Stimulated activated CD4-positive, alpha-beta T cell treated with anti-CD3 and anti-CD28 coated beads, Interleukin-15, amount 100 ng/mL, for 1 hour (primary cell): ENCODE measurements around the gene WDR64.
"Not testable (repeated sequence)": the region's sequence is repeated elsewhere in the genome, so short reads cannot be mapped to it uniquely, and the experiment has no call there.

Source experiments
- DNase-seq, 2 donors: peaks; one replicate each; pipeline ENCODE4 v3.0.0-alpha.2; 2020; ENCODE audit warnings: low read depth in 1 of 2, low spot score in 1 of 2

The WDR64 gene

DNA sequence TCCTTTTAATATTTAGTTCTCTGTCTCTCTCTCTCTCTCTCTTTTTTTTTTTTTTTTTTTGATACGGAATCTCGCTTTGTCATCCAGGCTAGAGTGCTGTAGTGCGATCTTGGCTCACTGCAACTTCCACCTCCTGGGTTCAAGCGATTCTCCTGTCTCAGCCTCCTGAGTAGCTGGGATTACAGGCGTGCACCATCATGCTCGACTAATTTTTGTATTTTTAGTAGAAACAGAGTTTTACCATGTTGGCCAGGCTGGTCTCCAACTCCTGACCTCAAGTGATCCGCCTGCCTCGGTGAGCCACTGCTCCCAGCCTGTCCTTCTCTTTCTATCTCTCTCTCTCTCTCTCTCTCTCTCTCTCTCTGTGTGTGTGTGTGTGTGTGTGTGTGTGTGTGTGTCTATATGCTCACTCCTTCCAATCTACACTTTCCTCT lies 83.4 kb downstream of the WDR64 start:
- not testable (repeated sequence) for DNase-seq

DNA sequence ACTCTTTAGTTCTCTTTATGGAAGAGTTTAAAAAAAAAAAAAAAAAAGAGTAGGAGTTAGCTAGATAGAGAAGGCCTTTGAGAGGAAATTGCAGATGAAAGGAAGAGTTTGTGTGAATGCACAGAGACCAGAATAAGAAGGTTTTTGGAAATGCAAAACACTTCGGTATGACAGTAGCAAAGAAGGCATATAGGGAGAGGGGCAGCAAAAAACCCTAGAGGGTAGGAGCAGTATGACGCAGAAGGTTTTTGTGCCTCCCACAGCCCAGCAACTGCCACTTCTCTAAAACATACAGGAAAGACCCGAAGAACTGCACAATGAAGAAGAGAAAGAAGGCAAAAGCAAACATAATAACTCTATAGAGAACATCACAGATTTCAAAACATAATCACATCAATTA lies 84.3 kb downstream of the WDR64 start:
- DNase-seq, result no peak

DNA sequence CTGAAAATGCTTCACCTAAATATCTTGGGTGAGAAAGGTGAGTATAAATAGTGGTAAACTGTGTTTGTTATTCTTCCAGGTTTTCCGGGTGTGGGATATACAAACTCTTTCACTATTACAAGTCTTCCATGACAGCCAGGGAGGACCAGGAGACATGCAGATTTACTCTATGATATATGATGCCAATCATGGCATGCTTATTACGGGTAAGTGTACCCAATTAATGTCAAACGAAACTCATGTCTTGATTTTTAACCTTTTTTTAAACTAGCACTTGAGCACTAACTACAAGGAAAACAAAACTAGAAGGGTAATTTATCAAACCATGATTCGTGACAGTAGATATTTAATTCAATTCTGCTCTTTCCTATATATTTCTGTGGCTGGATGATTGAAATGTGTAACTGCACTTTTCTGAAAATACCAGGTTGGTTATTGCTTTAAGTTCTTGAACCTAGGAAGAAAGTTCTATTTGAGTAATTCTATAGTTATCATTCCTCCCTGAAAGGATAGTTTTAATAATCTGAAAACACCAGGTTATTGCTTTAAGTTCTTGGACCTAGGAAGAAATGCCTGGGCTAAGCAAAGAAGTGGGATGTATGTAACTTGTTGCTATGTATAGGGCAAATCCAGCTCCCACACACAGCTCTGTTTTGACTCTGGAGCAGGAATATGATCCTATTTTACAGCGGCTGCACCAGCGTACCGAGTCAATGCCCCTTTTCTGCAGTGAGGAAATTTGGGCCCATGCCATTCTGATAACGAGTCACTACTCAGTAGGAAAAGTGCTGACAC lies 86.4 kb downstream of the WDR64 start:
- no peak for DNase-seq

DNA sequence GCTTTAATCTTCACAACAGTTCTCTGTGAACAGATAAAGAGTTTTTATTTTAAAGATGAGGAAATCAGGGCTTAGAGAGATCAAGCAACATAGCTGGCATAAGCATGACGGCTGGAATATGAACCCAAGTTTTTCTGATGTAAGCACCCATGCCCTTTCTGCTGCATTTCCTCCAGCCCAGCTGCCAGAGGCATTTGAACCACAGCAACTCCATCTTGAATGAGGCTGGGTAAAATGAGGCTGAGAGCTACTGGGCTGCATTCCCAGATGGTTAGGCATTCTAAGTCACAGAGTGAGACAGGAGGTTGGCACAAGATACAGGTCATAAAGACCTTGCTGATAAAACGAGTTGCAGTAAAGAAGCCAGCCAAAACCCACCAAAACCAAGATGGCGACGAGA lies 90.0 kb downstream of the WDR64 start:
- no peak for DNase-seq

DNA sequence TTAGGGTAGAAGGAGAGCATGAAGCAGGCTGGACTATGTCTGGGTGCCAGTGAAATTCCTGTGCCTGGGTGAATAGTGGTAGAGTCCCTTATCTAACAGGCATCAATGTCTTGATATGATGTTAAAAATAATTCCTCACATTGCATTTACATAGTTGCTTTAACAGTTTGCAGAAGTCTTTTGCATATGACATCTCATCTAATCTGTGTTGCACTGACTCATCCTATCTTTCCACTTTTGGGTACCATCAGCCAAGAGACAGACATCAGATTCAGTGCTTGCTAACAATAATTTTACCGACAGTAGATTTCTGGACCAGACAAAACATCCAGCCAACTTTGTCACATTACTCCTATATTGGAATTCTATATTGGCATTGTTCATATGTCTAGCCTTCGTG lies 92.5 kb downstream of the WDR64 start:
- DNase-seq, result no peak

DNA sequence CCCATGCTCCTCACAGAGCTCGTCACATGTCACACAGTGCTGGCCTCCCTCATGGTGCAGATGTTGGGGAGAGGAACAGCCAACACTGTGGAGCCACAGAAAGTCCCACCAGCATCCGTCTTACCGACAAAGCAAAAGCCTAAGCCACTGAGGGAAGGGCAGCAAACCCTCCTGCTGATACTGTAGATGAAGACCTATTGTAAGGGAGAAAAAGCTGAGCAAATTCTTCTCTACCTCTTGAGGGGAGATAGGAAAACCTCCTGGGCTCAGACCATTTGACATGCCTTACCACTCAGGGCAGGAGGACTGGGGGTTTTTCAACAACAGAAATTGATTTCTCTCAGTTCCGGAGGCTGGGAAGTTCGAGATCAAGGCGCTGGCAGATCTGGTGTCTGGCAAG lies 95.9 kb downstream of the WDR64 start:
- no peak for DNase-seq

DNA sequence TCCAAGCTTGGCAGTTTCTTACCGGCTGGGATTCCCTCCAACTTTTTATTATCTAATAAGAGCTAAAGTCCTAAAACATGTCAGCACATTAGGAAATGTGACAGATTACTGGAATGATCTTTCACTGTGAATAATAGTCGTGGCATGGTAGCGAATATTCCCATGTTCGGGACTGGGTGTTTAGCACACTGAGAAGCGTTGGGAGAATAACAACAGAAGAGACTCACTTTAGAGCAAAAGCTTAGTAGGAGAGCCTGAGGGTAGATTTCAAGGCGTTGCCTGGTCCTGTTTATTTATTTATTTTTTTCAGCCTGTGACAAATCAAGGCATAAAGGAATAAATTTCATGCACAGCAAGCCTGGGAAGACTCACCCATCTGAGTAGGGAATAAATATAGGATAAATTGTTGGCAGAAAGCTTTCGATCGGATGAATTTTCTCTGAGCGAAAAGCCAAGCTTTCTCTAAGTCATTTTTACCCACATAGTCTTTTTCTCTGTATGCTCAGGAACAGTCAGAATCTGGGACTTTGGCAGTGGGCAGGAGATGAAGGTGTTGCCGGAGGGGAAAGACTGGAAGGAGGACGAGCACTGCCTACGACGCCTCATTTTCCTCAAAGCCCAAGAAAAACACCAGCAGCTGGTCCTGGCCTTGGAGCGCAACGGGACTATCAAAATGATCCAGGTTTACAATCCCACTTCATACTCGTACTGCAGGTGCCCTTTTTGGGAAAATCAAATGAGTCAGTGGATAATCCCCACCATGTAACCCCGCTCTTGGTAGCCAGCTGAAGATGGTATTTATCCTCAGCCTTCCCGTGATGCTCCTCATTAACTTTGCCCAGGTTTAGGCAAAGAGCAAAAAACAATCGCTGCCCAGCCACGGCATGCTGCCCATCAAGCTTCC lies 97.2 kb downstream of the WDR64 start:
- no peak for DNase-seq

DNA sequence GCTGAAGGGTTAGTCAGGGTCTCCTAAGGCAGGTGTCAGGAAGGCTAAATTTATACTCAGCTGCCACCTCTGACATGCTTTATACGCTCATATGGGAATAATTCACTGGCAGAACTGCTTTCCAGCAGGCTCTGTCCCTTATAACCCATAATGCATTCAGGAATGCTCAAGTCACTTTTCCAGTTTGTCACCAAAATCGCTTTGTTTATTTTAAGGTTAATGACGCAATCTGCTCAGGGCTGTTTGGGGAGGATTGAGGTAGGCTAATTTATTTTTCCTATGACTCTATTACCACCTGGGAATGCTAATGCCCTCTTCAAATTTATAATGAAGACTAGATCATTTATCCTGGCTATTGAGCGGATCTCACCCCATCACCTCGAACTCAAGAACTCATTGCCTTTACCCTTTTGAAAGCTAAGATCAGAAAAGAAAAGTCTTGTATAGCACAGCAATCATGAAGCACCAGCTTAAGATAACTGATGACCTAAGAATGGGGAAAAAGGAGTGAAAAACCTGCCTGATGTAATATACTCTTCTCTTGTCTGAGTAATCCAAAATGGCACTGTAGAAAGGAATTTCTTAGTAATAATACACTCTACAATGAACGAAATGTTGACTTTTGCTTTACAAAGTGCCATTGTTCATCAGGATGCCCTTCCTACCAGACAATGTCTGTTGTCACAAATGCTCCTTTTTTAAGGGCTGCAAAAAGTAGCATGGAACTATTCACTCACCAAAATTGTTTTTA lies 98.0 kb downstream of the WDR64 start:
- DNase-seq, result no peak

DNA sequence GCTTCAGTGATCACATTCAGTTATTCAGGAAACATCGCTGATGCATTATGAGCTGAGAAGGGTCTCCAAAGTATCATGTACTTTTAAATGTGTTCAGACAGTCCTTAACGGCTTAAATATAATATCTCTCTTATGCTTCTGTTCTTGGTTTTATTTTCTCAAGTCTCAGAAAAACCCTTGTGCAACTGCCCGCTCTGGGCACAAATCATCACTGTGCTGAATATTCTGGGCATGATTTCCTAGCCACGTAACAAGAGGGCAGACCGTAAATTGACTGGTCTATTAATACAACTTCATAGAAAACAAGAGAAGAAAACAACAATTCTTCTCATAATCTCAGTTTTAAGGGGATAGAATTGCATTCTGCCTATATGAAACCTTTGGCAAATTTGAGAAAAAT lies 99.4 kb downstream of the WDR64 start:
- no peak for DNase-seq

DNA sequence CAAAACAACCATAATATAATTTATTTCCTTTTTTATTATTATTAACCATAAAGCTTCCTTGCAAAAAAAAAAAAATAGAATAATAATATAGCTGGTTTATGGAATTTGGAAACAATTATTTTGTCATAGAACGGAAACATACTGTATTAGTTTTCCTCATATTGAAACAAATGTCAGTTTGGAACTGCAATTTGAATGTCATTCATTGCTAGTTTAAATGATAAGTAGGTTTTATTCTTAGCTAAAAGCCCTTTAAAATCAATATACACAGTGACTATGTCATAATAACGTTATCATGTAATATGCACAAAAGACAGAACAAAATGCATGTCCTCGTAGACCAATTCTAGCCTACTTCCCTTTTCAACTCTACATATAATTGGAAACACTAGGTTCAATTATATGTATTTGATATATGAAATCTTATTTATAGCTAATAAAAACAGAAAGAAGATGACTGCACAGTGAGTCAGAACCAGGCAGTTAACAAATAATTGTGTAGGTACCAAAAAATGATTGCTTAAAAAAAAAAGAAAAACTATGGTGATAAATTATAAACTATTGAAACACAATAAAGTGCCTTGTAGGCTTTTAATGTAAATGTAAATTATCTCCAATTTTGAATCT lies 110.7 kb downstream of the WDR64 start:
- no peak for DNase-seq

DNA sequence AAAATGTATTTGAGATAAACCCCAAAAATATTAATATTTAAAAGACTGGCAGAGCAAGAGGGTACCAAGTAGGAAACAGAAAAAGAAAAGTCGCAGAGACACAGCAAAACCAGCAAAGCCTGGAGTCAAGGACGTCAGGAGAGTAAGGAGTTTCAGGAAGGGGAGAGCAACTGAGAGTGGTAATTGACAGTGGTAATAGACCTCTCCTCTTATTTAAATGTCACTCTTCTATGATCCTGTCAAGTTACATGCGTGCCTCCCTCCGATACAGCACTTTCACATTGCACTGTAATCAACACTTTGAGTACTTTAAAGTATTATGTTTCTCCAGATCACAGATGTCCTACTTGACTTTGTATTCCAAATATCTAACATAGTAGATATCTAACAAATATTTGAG lies 113.3 kb downstream of the WDR64 start:
- no peak for DNase-seq

DNA sequence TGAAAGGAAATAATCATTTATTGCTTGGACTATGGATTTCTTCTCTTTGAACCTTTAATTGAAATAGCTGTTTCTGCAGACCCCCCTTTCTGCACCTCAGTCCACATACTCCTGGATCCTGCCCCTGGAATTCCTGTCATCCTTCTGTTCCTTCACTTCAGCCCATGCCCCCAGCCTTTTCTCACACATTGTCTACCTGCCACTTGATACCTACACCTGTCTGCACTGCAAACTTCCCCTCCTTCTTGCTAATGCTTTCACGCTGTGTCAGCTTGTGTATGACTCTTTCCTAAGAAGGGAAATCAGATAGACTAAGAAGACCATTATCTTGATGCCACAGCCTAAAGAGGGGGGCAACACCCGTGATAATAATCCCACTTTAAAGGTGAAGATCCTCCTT lies 115.7 kb downstream of the WDR64 start:
- DNase-seq, result no peak

DNA sequence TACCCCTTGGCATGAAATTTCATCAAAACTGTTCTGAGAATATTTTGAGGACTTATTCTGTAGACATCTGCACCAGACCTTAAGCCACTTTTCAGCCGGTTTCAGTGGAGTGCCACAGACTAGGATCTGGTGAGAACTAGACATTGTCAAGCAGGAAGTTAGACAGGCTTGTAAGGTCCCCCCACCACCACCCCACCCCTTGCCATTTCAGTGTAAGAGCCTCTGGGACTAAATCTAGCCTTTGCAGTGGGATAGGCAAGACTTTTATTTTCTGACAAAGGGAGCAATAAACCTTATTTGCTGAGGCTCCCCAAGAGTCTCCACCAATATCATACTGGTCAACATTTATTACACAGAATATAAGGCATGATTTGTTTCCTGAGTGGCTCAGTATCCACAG lies 118.0 kb downstream of the WDR64 start:
- no peak for DNase-seq

DNA sequence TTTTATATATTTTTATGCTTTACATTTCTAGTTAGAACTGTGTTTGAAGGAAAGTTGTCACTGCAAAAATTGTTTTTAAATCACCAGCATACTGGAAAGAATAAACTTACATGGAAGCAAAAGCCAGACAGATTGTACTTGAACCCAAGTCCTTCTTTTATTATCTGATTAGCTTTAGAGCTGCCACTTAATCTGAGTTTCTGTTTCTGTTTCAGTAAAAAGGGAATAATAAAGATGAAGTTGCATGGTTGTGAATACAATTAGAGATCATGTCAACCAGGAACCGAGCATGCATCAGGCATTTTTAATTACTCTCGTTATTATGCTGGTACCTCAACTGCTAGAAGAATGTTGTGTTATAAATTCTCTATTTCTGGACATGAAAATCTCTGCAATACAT lies 119.0 kb downstream of the WDR64 start:
- no peak for DNase-seq

DNA sequence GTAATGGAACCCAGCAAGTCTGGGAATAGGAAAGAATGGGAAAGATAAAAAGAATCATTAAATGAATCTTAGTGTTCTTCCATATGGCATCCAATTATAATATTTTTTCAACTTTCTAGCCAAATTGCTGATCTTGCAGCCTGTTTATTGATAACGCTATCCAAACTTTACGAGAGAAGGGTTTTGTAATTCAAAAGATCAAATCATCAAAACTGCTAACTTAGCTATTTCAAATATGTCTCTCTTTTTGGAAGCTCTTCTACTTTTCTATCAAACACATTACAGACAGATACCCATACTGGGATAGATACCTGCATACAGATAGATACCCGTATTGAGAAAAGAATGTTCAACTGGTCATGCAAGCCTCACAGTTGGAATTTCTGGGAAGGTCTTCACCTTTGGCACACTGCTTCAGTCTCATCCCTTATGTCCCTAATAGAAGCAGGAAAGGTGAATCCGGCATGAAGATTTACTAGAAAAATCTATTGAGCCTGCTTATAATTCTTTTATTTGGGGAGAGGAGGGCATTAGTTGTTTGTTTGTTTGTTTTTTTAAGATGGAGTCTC lies 120.9 kb downstream of the WDR64 start:
- no peak for DNase-seq

DNA sequence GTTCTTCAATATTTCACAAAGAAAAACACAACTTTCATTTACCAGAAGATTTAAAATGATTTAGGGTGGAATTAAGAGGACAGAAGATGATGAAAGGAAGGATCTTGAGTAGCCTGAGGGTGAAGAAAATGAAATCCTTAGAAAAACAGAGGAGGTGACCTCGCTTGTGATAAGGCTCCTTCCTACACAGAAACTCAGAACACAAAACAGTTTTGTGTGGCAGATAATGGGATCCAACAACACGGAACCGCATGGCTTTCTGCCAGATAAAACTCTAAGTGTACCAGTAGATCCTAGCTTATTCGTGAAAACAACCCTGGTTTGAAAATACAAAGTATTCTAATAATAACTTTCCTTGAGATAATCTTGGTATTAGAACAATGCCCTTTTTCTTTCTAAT lies 121.9 kb downstream of the WDR64 start:
- DNase-seq, result no peak

DNA sequence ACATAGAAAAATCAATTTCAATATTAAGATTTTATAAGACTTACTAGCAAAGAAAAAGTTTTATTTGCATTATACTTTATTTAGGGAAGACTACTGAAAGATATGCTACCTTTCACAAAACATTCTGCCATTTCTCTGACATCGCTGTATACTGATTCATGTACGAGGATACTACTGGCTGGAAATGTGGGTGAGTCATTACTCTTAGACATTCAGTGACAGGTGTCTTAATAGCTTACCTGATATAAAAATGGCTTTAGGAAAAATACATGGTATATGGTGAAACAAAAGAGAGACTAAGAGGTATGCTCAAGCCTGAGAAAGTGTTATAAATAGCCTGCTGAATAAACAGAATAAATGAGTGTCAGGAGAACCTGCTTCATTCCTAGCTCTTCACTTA lies 122.9 kb downstream of the WDR64 start:
- DNase-seq, result no peak

DNA sequence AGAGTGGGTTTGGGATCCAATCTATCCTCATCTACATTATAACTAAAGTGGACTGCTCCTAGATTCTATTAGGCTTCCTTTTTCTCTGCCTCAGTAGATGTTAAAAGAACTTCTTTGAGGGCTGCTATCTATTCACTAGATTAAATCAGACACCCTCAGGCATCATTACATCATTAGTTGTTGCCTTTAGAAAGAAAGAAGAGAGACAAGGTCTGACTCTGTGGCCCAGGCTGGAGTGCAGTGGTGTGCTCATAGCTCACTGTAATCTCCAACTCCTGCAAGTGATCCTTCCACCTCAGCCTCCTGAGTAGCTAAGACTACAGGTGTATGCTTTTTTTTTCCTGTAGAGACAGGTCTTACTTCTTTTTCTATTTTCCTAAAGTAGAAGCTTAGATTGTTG lies 124.8 kb downstream of the WDR64 start:
- DNase-seq, result no peak

DNA sequence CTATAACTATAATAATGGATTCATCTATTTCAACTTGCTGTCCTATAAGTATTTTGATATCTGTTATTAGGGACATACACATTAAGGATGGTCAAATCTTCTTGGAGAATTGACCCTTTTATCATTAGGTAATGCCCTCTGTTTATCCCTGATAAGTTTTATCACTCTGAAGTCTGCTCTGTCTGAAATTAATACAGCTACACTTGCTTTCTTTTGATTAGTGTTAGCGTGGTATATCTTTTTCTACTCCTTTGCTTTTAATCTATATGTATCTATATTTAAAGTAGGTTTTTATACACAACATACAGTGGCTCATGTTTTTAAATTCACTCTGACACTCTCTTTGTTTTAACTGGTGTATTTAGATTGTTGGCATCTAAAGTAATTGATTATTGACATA lies 126.0 kb downstream of the WDR64 start:
- no peak for DNase-seq

DNA sequence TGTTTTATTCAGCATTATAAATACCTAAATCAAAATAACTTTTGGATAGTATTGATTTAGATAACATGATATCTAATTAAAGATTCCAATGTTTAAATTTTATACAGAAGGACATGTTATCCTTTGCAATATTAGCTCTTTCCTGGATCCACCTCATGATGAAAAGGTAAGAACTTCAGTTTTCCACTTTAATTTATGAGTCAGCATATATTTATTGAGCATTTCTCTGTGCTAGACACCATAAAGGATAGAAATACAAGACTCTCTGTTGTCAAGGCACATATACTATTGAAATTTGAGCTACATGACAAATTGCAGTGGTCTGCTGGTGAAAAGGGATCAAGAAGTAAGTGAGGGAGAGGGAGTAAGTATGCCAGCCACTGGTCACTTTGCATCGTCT lies 127.8 kb downstream of the WDR64 start:
- no peak for DNase-seq

DNA sequence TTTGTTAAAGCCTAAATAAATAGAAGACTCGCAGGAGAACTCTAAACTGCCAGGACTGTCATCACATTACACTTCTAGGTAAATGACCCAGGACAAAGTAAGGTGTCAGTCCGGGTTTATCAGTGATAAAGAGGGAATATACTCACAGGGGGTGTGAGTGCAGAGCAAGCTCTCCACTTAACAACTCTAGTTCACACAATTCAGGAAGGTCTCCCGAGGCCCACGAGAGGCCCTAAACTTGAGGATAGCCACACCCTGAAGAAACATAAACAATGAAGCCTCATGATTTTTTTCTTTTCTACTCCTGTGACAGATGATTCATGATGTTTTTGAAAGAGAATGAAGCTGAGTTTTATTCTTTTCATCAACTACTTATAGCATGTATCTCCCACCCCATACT lies 130.3 kb downstream of the WDR64 start:
- DNase-seq, result no peak
